Astrocyte (in vitro differentiated cells and primary cell): Measurements from ENCODE around the gene DPY30. TPM values are rescaled to one million over a fixed set of nuclear protein-coding genes. Genes with fewer than 3 reads are reported as not detected.

ENCODE experiments used
- DNase-seq: peaks from one replicate; pipeline ENCODE4 v3.0.0-alpha.2; 2010; ENCODE audit warnings: low read depth
- FAIRE-seq: peaks from 2 replicates; lab custom pipeline; 2011; peaks lifted over from hg19 to GRCh38; lab: Jason Lieb, UNC
- H2AFZ ChIP-seq: 2 replicates; pipeline ENCODE4 v1.6.0; 2012; ENCODE audit warnings: low read depth, low read length, inconsistent platforms
- H3K27ac ChIP-seq: 2 replicates; pipeline ENCODE4 v1.5.1; 2011; ENCODE audit warnings: low read depth, low read length, inconsistent platforms
- H3K27me3 ChIP-seq: 2 replicates; pipeline ENCODE4 v1.6.0; 2011; ENCODE audit warnings: low read length, inconsistent platforms; ENCODE audit not compliant: insufficient read depth
- H3K36me3 ChIP-seq: 2 replicates; pipeline ENCODE4 v1.5.1; 2011; ENCODE audit warnings: low read length, inconsistent platforms; ENCODE audit not compliant: insufficient read depth
- H3K4me1 ChIP-seq: 2 replicates; pipeline ENCODE4 v1.5.1; 2011; ENCODE audit warnings: low read length, inconsistent platforms; ENCODE audit not compliant: insufficient read depth
- H3K4me2 ChIP-seq: 2 replicates; pipeline ENCODE4 v1.6.0; 2012; ENCODE audit warnings: low read length, inconsistent platforms
- H3K4me3 ChIP-seq: 2 replicates; pipeline ENCODE4 v1.5.1; 2011; ENCODE audit warnings: low read depth, mild to moderate bottlenecking, low read length, inconsistent platforms; ENCODE audit not compliant: insufficient read depth
- H3K79me2 ChIP-seq: 2 replicates; pipeline ENCODE4 v1.6.0; 2012; ENCODE audit warnings: mild to moderate bottlenecking, low read length, inconsistent platforms; ENCODE audit not compliant: insufficient read depth
- H3K9ac ChIP-seq: 2 replicates; pipeline ENCODE4 v1.6.0; 2012; ENCODE audit warnings: mild to moderate bottlenecking, low read length, inconsistent platforms
- H3K9me3 ChIP-seq: 2 replicates; pipeline ENCODE4 v1.5.1; 2012; ENCODE audit warnings: low read depth, mild to moderate bottlenecking, low read length, inconsistent platforms; ENCODE audit not compliant: insufficient read depth
- H4K20me1 ChIP-seq: 2 replicates; pipeline ENCODE4 v1.6.0; 2012; ENCODE audit warnings: low read length, inconsistent platforms; ENCODE audit not compliant: insufficient read depth
- H3K27ac Mint-ChIP-seq: one replicate; pipeline ENCODE4 v1.8.0; 2021; ENCODE audit warnings: mild to moderate bottlenecking, mixed read lengths; ENCODE audit not compliant: unreplicated experiment
- H3K27me3 Mint-ChIP-seq: one replicate; pipeline ENCODE4 v1.8.0; 2021; ENCODE audit warnings: low read depth, mixed read lengths; ENCODE audit not compliant: unreplicated experiment
- H3K36me3 Mint-ChIP-seq: one replicate; pipeline ENCODE4 v1.8.0; 2021; ENCODE audit warnings: low read depth, mixed read lengths; ENCODE audit not compliant: unreplicated experiment
- H3K4me1 Mint-ChIP-seq: one replicate; pipeline ENCODE4 v1.8.0; 2021; ENCODE audit warnings: low read depth, mixed read lengths; ENCODE audit not compliant: unreplicated experiment
- H3K4me3 Mint-ChIP-seq: one replicate; pipeline ENCODE4 v1.8.0; 2021; ENCODE audit warnings: mild to moderate bottlenecking, moderate library complexity, mixed read lengths; ENCODE audit not compliant: unreplicated experiment
- H3K9me3 Mint-ChIP-seq: one replicate; pipeline ENCODE4 v1.8.0; 2021; ENCODE audit warnings: mild to moderate bottlenecking, mixed read lengths; ENCODE audit not compliant: unreplicated experiment
- EZH2 ChIP-seq: IDR thresholded peaks from 2 replicates; pipeline ENCODE4 v1.6.1; 2012; ENCODE audit warnings: mild to moderate bottlenecking, low read length, inconsistent platforms; ENCODE audit not compliant: insufficient read depth
- total RNA-seq: library from RNA; stranded (reverse); gene quantifications from 2 replicates; pipeline ENCODE4 v1.2.1, GENCODE V29; 2021
- TF ChIP-seq, protein P1 (sequence below): IDR thresholded peaks from 2 replicates; pipeline ENCODE4 v1.5.1; 2011; ENCODE audit warnings: low read depth, mild to moderate bottlenecking, inconsistent platforms, low read length, moderate library complexity; ENCODE audit not compliant: insufficient read depth

DPY30 gene
- total RNA-seq, 1 donor from 2014 or later: 71.1 TPM

DNA sequence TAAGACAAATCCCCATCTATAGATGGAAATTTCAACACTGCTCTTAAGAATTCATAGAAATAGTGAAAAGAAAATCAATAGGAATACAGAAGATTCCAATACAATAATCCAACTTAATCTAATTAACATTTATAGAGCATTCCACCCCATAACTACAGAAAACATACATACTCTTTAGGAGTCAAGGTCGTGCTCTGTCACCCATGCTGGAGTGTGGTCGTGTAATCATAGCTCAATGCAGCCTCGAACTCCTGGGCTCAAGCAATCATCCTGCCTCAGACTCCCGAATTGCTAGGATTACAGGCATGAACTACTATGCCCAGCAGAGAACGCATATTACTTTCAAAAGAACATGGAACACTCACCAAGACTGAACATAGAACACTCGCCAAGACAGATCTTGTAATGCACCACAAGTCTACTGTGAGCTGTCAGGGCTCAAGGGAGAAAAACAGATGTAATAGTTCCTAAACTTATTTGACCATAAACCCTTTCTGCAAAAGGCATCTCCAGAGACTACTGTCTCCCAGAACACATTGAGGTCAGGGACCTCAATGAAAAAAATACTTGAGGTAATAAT is 42.9 kb downstream of the DPY30 start:
- H3K27ac Mint-ChIP-seq: no peak overlapping the region
- FAIRE-seq: no peak
- peaks cover 98% of the 10 kb centered on the region for H3K79me2 ChIP-seq

DNA sequence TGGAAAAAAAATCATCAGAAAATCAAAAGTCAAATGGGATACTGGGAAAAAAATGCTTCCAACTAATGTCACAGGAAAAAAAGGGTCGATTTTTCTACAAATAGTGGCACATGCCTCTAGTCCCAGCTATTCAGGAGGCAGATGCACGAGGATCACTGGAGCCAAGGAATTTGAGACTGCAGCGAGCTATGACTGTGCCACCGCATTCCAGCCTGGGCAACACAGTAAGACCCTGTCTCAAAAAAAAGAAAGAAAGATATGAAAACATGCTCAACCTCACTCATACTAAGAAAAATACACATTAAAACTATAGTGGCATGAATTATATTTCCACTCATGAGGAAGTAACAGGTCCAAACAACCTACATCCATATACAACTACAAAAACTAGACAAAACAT is 46.7 kb downstream of the DPY30 start:
- TF ChIP-seq, protein P1, sequence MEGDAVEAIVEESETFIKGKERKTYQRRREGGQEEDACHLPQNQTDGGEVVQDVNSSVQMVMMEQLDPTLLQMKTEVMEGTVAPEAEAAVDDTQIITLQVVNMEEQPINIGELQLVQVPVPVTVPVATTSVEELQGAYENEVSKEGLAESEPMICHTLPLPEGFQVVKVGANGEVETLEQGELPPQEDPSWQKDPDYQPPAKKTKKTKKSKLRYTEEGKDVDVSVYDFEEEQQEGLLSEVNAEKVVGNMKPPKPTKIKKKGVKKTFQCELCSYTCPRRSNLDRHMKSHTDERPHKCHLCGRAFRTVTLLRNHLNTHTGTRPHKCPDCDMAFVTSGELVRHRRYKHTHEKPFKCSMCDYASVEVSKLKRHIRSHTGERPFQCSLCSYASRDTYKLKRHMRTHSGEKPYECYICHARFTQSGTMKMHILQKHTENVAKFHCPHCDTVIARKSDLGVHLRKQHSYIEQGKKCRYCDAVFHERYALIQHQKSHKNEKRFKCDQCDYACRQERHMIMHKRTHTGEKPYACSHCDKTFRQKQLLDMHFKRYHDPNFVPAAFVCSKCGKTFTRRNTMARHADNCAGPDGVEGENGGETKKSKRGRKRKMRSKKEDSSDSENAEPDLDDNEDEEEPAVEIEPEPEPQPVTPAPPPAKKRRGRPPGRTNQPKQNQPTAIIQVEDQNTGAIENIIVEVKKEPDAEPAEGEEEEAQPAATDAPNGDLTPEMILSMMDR: no peak
- TF ChIP-seq EZH2: no peak
- peaks cover 99% of the 10 kb centered on the region for H3K79me2 ChIP-seq
- H3K4me1 ChIP-seq: peaks cover 6% of the 10 kb centered on the region
- no peaks in the 10 kb centered on the region for H3K36me3 ChIP-seq
- H3K4me3 ChIP-seq: no peak overlapping the region
- Mint-ChIP-seq H3K27me3 (no peaks in the 10 kb centered on the region), H3K4me1 (peaks cover 21% of the 10 kb centered on the region), H3K27ac (no peak overlapping the region), H3K9me3 (no peaks in the 10 kb centered on the region), H3K36me3 (no peaks in the 10 kb centered on the region), H3K4me3 (no peak overlapping the region)
- H3K9me3 ChIP-seq: no peaks in the 10 kb centered on the region
- H3K27me3 ChIP-seq: no peaks in the 10 kb centered on the region
- no peak overlapping the region for H2AFZ ChIP-seq
- no peak overlapping the region for H3K4me2 ChIP-seq
- DNase-seq (no peak), FAIRE-seq (no peak)
- peaks cover 57% of the 10 kb centered on the region for H4K20me1 ChIP-seq
- H3K27ac ChIP-seq: no peak overlapping the region
- no peak overlapping the region for H3K9ac ChIP-seq

More for the DNA sequence above, 42.9 kb downstream of the DPY30 start:
- no peak overlapping the region for H2AFZ ChIP-seq
- no peaks in the 10 kb centered on the region for H3K9me3 ChIP-seq
- peaks cover 72% of the 10 kb centered on the region for H4K20me1 ChIP-seq
- DNase-seq: no peak
- H3K9me3 Mint-ChIP-seq: no peaks in the 10 kb centered on the region
- no peak overlapping the region for H3K4me3 Mint-ChIP-seq
- no peak overlapping the region for H3K9ac ChIP-seq
- no peak overlapping the region for H3K4me2 ChIP-seq
- TF ChIP-seq EZH2: no peak
- TF ChIP-seq, protein P1: no peak
- no peaks in the 10 kb centered on the region for H3K27me3 Mint-ChIP-seq
- peaks cover 9% of the 10 kb centered on the region for H3K4me1 ChIP-seq
- no peak overlapping the region for H3K27ac ChIP-seq
- no peak overlapping the region for H3K4me3 ChIP-seq
- H3K27me3 ChIP-seq: no peaks in the 10 kb centered on the region
- H3K36me3 ChIP-seq: no peaks in the 10 kb centered on the region
- H3K36me3 Mint-ChIP-seq: no peaks in the 10 kb centered on the region
- H3K4me1 Mint-ChIP-seq: peaks cover 24% of the 10 kb centered on the region

DNA sequence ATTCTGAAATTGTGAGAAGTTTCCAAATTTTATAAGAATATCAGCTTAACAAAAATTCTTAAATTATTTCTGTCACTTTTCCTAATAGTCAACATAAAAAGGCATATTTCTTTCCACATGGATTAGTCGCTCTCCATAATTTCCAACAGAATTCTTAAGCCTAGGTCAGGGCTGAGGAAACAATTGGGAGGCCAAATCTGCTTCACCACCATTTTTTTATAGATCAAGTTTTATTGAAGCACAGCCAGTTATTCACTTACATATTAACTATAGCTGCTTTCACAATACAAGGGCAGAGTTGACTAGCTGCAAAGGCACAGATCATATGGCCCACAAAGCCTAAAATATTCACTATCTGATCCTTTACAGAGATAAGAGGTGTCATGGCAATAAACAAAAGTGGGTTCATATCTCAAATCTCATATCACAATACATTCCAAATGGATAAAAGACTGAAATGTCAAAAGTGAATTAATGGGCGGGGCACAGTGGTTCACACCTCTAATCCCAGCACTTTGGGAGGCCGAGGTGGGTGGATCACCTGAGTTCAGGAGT is 47.5 kb downstream of the DPY30 start:
- Histone ChIP-seq H3K79me2 (peaks cover 98% of the 10 kb centered on the region), H3K9me3 (no peaks in the 10 kb centered on the region), H3K36me3 (no peaks in the 10 kb centered on the region), H3K4me3 (no peak overlapping the region), H3K9ac (no peak overlapping the region), H3K27ac (no peak overlapping the region), H2AFZ (no peak overlapping the region), H3K27me3 (no peaks in the 10 kb centered on the region), H4K20me1 (peaks cover 54% of the 10 kb centered on the region), H3K4me2 (no peak overlapping the region), H3K4me1 (peaks cover 5% of the 10 kb centered on the region)
- no peak for FAIRE-seq
- Mint-ChIP-seq H3K27me3 (no peaks in the 10 kb centered on the region), H3K36me3 (no peaks in the 10 kb centered on the region), H3K27ac (no peak overlapping the region), H3K4me1 (peaks cover 18% of the 10 kb centered on the region), H3K9me3 (no peaks in the 10 kb centered on the region), H3K4me3 (no peak overlapping the region)
- no peak for TF ChIP-seq EZH2
- TF ChIP-seq, protein P1: no peak
- DNase-seq: no peak
